Testis (tissue), 2 donors: Measurements from ENCODE around the gene RER1.

Source experiments
- CTCF ChIP-seq, 3 experiments: fragments of 450-650 bp in 2 of 3; fragments of 200-600 bp in 1 of 3; sonication (generic) in 1 of 3; IDR thresholded peaks; one replicate each; pipeline ENCODE4 v1.5.1; 2016 to 2019; ENCODE audit warnings: antibody characterized with exemption in 3 of 3, mild to moderate bottlenecking in 2 of 3, moderate library complexity in 1 of 3
- POLR2A ChIP-seq: fragments of 450-650 bp; IDR thresholded peaks from one replicate; pipeline ENCODE4 v1.6.1; 2017; ENCODE audit warnings: antibody characterized with exemption, mild to moderate bottlenecking, moderate library complexity

- TF ChIP-seq CTCF (IDR thresholded peaks at IDR 0.05) = no peak
- no peak for TF ChIP-seq POLR2A
Measured at GRCh38 chr1:2347409-2347785, 44.2 kb upstream of the RER1 start.
